Adrenal gland (tissue), 5 donors: ENCODE measurements around the gene ACBD6.

ENCODE experiments used
- CTCF ChIP-seq, 6 experiments: fragments of 450-650 bp in 4 of 6; fragments of 200-600 bp in 2 of 6; sonication (generic) in 1 of 6; IDR thresholded peaks; 1 replicate in 5 of 6; 2 replicates in 1 of 6; pipeline versions ENCODE4 v1.5.1 to v1.8.0; 2016 to 2021; ENCODE audit warnings: antibody characterized with exemption in 6 of 6, mild to moderate bottlenecking in 2 of 6, moderate library complexity in 1 of 6
- POLR2A ChIP-seq, 2 donors: fragments of 450-650 bp; IDR thresholded peaks; one replicate each; pipeline ENCODE4 v1.6.1; 2017; ENCODE audit warnings: antibody characterized with exemption in 2 of 2, mild to moderate bottlenecking in 2 of 2, moderate library complexity in 1 of 2
- donor health status: DM: no; HTN: no; CAD: no.

- no peak for TF ChIP-seq CTCF (IDR thresholded peaks at IDR 0.05)
- no peak for TF ChIP-seq POLR2A (IDR thresholded peaks at IDR 0.05)
Measured at GRCh38 chr1:180366371-180367068, 135.9 kb downstream of the ACBD6 start.
